Tibial artery (tissue), 4 donors: ENCODE data around the gene NUP43.

Experiments
- DNase-seq, 2 donors: peaks; one replicate each; pipeline ENCODE4 v3.0.0-alpha.2; 2019
- H3K27ac ChIP-seq, 2 donors: fragments of 200-600 bp; sonication (generic) in 1 of 2; 1 replicate in 1 of 2; 2 replicates in 1 of 2; pipeline ENCODE4 v1.5.1; 2018 to 2019; ENCODE audit warnings: mild to moderate bottlenecking in 1 of 2
- H3K27me3 ChIP-seq, 2 donors: fragments of 200-600 bp; sonication (generic) in 1 of 2; one replicate each; pipeline versions ENCODE4 v1.5.1 to v1.6.0; 2016 to 2019
- H3K36me3 ChIP-seq, 3 donors: fragments of 200-600 bp; sonication (generic) in 2 of 3; one replicate each; pipeline ENCODE4 v1.5.1; 2016 to 2019; ENCODE audit warnings: mild to moderate bottlenecking in 2 of 3
- H3K4me1 ChIP-seq, 4 donors: fragments of 200-600 bp; sonication (generic) in 2 of 4; 1 replicate in 3 of 4; 2 replicates in 1 of 4; pipeline ENCODE4 v1.5.1; 2016 to 2019
- H3K4me3 ChIP-seq, 2 donors: fragments of 200-600 bp; sonication (generic) in 1 of 2; 1 replicate in 1 of 2; 2 replicates in 1 of 2; pipeline ENCODE4 v1.5.1; 2018 to 2019; ENCODE audit warnings: mild to moderate bottlenecking in 2 of 2
- H3K9me3 ChIP-seq, 3 donors: fragments of 200-600 bp; sonication (generic) in 1 of 3; one replicate each; pipeline ENCODE4 v1.5.1; 2016 to 2019
- CTCF ChIP-seq, 2 experiments: fragments of 200-600 bp in 1 of 2; fragments of 450-650 bp in 1 of 2; IDR thresholded peaks; one replicate each; pipeline ENCODE4 v1.5.1; 2017 to 2019; ENCODE audit warnings: antibody characterized with exemption in 2 of 2, mild to moderate bottlenecking in 1 of 2, moderate library complexity in 1 of 2
- intact Hi-C: fragments of 100-400 bp; cut with DNase I; formaldehyde crosslinking; loops from one replicate; pipeline ENCODE4 v1.15.0; 2023; ENCODE audit warnings: low total_unique reads

The NUP43 gene

GRCh38 chr6:149734915-149735314, 11.4 kb downstream of the NUP43 start:
- H3K36me3 ChIP-seq: peaks cover 46 to 96% (median 64%) of the 10 kb centered on the region in 3 donors
- H3K4me3 ChIP-seq: no peak overlapping the region

GRCh38 chr6:149733089-149733720, 13.1 kb downstream of the NUP43 start:
- TF ChIP-seq CTCF (IDR thresholded peaks at IDR 0.05): no peak

More at GRCh38 chr6:149734915-149735314, 11.4 kb downstream of the NUP43 start:
- DNase-seq: no peak
- H3K9me3 ChIP-seq: no peaks in the 10 kb centered on the region
- H3K4me1 ChIP-seq: no peaks in the 10 kb centered on the region
- intact Hi-C loops: no loop called here
- no peaks in the 10 kb centered on the region for H3K27me3 ChIP-seq
- no peak overlapping the region for H3K27ac ChIP-seq
- TF ChIP-seq CTCF (IDR thresholded peaks at IDR 0.05): no peak

GRCh38 chr6:149729824-149730223, 16.5 kb downstream of the NUP43 start:
- no peak overlapping the region for H3K4me3 ChIP-seq
- H3K27ac ChIP-seq: no peak overlapping the region
- no peaks in the 10 kb centered on the region for H3K27me3 ChIP-seq
- no peaks in the 10 kb centered on the region for H3K9me3 ChIP-seq
- peaks cover 43 to 95% (median 47%) of the 10 kb centered on the region in 3 donors for H3K36me3 ChIP-seq
- DNase-seq: no peak
- no peak for TF ChIP-seq CTCF (IDR thresholded peaks at IDR 0.05)
- no peaks in the 10 kb centered on the region for H3K4me1 ChIP-seq
- intact Hi-C loops: no loop called here

More at GRCh38 chr6:149733089-149733720, 13.1 kb downstream of the NUP43 start:
- no peaks in the 10 kb centered on the region for H3K27me3 ChIP-seq
- no peaks in the 10 kb centered on the region for H3K9me3 ChIP-seq
- H3K36me3 ChIP-seq: peaks cover 51 to 97% (median 71%) of the 10 kb centered on the region in 3 donors
- intact Hi-C loops: no loop called here
- no peak overlapping the region for H3K4me3 ChIP-seq
- no peaks in the 10 kb centered on the region for H3K4me1 ChIP-seq
- no peak for DNase-seq
- H3K27ac ChIP-seq: no peak overlapping the region

GRCh38 chr6:149728499-149729234, 17.7 kb downstream of the NUP43 start:
- TF ChIP-seq CTCF (IDR thresholded peaks at IDR 0.05): no peak
- intact Hi-C loops: no loop called here
- Histone ChIP-seq H3K27ac (no peak overlapping the region), H3K36me3 (peaks cover 39 to 88% (median 43%) of the 10 kb centered on the region in 3 donors), H3K27me3 (no peaks in the 10 kb centered on the region), H3K9me3 (no peaks in the 10 kb centered on the region), H3K4me3 (no peak overlapping the region), H3K4me1 (no peaks in the 10 kb centered on the region)
- DNase-seq: no peak

DNA sequence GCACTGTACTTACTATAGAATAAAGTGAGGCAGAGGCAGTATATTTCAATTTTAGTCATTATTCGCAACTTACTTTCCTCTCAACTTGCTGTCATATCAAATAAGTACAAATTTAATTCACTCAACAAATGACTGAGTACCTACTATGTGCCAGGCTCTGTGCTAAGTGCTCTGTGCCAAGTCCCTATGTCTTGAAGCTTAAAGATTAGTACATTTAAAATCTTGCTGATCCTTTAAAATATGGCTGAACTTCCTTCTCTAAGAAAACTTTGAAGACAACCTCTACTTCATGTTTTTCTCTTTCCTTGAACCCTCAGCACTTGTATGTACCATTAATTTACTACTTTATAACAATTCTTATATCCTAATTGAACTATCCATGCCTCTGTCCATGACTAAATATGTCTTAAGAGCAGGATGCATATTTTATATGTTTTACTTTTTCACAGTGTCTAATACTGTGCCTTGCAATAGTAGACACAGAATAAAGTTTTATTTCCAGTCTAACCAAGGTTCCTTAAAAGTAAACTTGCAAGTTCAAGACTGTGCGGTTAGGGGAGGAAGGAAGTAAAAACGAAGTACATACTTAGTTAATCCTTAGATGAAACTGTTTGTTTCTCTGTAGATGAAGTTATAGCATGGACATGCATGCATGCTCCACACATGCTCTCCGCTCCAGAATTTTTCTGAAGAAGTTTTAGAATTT, 18.4 kb downstream of the NUP43 start:
- Histone ChIP-seq H3K27me3 (no peaks in the 10 kb centered on the region), H3K27ac (no peak overlapping the region), H3K4me1 (no peaks in the 10 kb centered on the region), H3K36me3 (peaks cover 34 to 82% (median 42%) of the 10 kb centered on the region in 3 donors), H3K9me3 (no peaks in the 10 kb centered on the region), H3K4me3 (no peak overlapping the region)
- no peak for TF ChIP-seq CTCF (IDR thresholded peaks at IDR 0.05)
- intact Hi-C loops: no loop called here
- DNase-seq: no peak
